ENCODE measurements around the gene HMGN4.
A peak's percentile ranks its signal among the peaks of the same experiment; 100 is the strongest.

HMGN4 gene

DNA sequence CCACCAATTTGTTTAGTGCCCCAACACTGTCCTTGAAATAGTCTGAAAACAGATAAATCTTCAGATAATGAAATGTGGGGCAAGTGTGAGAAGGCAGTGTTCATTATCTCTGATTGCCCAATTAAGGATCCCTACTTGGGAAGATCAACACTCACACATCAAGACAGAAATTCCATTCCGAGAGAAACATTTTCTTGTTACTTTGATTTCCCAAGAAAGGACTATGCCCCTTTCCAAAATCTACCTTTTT lies 16.2 kb downstream of the HMGN4 start:
- H2BK5ac ChIP-seq (ENCODE audit: low read length): no peak overlapping the region
- peak overlapping the region; percentile 54 to 88 for H3K4me3 ChIP-seq (ENCODE audit: low read length in 2 of 2)
- no peak for DNase-seq (ENCODE audit: low spot score)
- no peak overlapping the region for H3K14ac ChIP-seq (ENCODE audit: low read length)
- no peaks in the 10 kb centered on the region for H3K27me3 ChIP-seq (ENCODE audit: control insufficient read depth in 3 of 3, insufficient read depth in 3 of 3, low read depth in 1 of 3, low read length in 3 of 3)
- no peak overlapping the region for H4K91ac ChIP-seq (ENCODE audit: low read depth, low read length, poor library complexity)
- H2BK15ac ChIP-seq (ENCODE audit: low read length): no peak overlapping the region
- H3K36me3 ChIP-seq (replicated peaks in 1 of 2; ENCODE audit: control insufficient read depth in 2 of 2, insufficient read depth in 2 of 2, low read length in 2 of 2): no peaks in the 10 kb centered on the region
- H4K8ac ChIP-seq (ENCODE audit: low read depth, low read length): no peak overlapping the region
- no CpG with 5 or more reads among the region's 1 CpG for WGBS, 2 donors (ENCODE audit: extremely low coverage in 2 of 2, insufficient read length in 2 of 2, insufficient replicate concordance in 1 of 2)
- no peak overlapping the region for H3K18ac ChIP-seq (ENCODE audit: low read length)
- no peak overlapping the region for H3K27ac ChIP-seq (replicated peaks; ENCODE audit: low read length)
- H3K4me1 ChIP-seq (ENCODE audit: control insufficient read depth in 2 of 2, insufficient read depth in 1 of 2, low read depth in 1 of 2, low read length in 2 of 2): peaks cover 0 to 3% of the 10 kb centered on the region in 2 donors
- no peak overlapping the region for H3K23ac ChIP-seq (ENCODE audit: low read depth, low read length, poor library complexity)
- no peak overlapping the region for H3K9ac ChIP-seq (ENCODE audit: low read depth, low read length, poor library complexity)
- peak overlapping the region; percentile 75 for H3K4me2 ChIP-seq (ENCODE audit: insufficient read depth, low read length, poor library complexity, severe bottlenecking)
- H2BK12ac ChIP-seq (ENCODE audit: low read length): no peak overlapping the region
- no peaks in the 10 kb centered on the region for H3K79me1 ChIP-seq (ENCODE audit: low read depth, low read length)
- no peak overlapping the region for H2AK5ac ChIP-seq (ENCODE audit: low read depth, low read length)
- no peak overlapping the region for H3K4ac ChIP-seq (ENCODE audit: low read length)
- H3K9me3 ChIP-seq (replicated peaks in 1 of 2; ENCODE audit: control insufficient read depth in 2 of 2, insufficient read depth in 1 of 2, low read depth in 1 of 2, low read length in 2 of 2): no peaks in the 10 kb centered on the region
- peak overlapping the region; percentile 65 for H2AFZ ChIP-seq (ENCODE audit: low read length)
- H2BK120ac ChIP-seq (ENCODE audit: low read depth, low read length): no peak overlapping the region

DNA sequence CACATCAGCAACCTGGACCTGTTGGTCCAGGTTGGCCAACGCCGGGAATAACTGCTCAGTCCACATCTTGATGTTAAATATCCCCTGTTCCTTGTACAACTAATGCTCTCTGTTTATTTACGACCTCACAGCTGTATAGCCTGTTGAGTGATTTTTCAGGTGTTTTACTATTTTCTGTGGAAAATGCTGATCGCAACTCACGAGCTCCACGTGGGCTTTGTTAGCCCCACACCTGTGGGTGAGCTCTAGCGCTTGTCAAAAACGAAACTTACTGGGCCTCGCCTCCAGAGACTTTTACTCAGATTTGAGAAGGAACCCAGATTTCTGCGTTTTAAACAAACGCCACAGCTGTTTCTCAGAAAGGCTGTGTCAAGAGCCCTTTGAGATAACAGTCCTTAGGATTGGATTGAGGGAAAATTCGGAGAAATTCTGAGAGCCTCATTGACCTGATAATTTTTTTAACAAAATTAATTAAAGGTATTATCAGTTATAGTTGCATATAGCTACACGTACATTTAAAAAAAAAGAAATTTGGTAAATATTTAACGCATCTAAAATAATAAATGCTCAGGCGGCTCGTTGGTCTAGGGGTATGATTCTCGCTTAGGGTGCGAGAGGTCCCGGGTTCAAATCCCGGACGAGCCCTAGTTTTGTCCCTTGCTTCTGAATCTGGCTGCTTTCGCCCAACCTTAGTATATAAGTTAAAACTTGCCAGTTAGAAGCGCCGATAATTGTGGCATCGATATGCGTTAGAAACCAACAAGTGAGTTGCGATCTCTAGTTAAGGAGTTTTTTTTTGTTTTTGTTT lies 16.7 kb downstream of the HMGN4 start:
- no peak overlapping the region for H4K8ac ChIP-seq (ENCODE audit: low read depth, low read length)
- H3K4me1 ChIP-seq (ENCODE audit: control insufficient read depth in 2 of 2, insufficient read depth in 1 of 2, low read depth in 1 of 2, low read length in 2 of 2): peaks cover 0 to 3% of the 10 kb centered on the region in 2 donors
- peak overlapping the region; percentile 87 for H2AFZ ChIP-seq (ENCODE audit: low read length)
- H4K91ac ChIP-seq (ENCODE audit: low read depth, low read length, poor library complexity): no peak overlapping the region
- H3K14ac ChIP-seq (ENCODE audit: low read length): no peak overlapping the region
- peak overlapping the region; percentile 75 for H3K4me2 ChIP-seq (ENCODE audit: insufficient read depth, low read length, poor library complexity, severe bottlenecking)
- no peaks in the 10 kb centered on the region for H3K36me3 ChIP-seq (replicated peaks in 1 of 2; ENCODE audit: control insufficient read depth in 2 of 2, insufficient read depth in 2 of 2, low read length in 2 of 2)
- no peak overlapping the region for H3K9ac ChIP-seq (ENCODE audit: low read depth, low read length, poor library complexity)
- no peaks in the 10 kb centered on the region for H3K27me3 ChIP-seq (ENCODE audit: control insufficient read depth in 3 of 3, insufficient read depth in 3 of 3, low read depth in 1 of 3, low read length in 3 of 3)
- H2BK120ac ChIP-seq (ENCODE audit: low read depth, low read length): no peak overlapping the region
- H3K4ac ChIP-seq (ENCODE audit: low read length): no peak overlapping the region
- H2AK5ac ChIP-seq (ENCODE audit: low read depth, low read length): no peak overlapping the region
- peak; percentile 45 for DNase-seq (ENCODE audit: low spot score)
- no peaks in the 10 kb centered on the region for H3K79me1 ChIP-seq (ENCODE audit: low read depth, low read length)
- H3K23ac ChIP-seq (ENCODE audit: low read depth, low read length, poor library complexity): no peak overlapping the region
- no peaks in the 10 kb centered on the region for H3K9me3 ChIP-seq (replicated peaks in 1 of 2; ENCODE audit: control insufficient read depth in 2 of 2, insufficient read depth in 1 of 2, low read depth in 1 of 2, low read length in 2 of 2)
- H3K4me3 ChIP-seq (ENCODE audit: low read length in 2 of 2): peak overlapping the region; percentile 54 to 88
- no CpG with 5 or more reads among the region's 27 CpGs for WGBS, 2 donors (ENCODE audit: extremely low coverage in 2 of 2, insufficient read length in 2 of 2, insufficient replicate concordance in 1 of 2)
- no peak overlapping the region for H2BK5ac ChIP-seq (ENCODE audit: low read length)
- no peak overlapping the region for H3K18ac ChIP-seq (ENCODE audit: low read length)
- no peak overlapping the region for H2BK15ac ChIP-seq (ENCODE audit: low read length)
- H2BK12ac ChIP-seq (ENCODE audit: low read length): no peak overlapping the region
- H3K27ac ChIP-seq (replicated peaks; ENCODE audit: low read length): no peak overlapping the region

DNA sequence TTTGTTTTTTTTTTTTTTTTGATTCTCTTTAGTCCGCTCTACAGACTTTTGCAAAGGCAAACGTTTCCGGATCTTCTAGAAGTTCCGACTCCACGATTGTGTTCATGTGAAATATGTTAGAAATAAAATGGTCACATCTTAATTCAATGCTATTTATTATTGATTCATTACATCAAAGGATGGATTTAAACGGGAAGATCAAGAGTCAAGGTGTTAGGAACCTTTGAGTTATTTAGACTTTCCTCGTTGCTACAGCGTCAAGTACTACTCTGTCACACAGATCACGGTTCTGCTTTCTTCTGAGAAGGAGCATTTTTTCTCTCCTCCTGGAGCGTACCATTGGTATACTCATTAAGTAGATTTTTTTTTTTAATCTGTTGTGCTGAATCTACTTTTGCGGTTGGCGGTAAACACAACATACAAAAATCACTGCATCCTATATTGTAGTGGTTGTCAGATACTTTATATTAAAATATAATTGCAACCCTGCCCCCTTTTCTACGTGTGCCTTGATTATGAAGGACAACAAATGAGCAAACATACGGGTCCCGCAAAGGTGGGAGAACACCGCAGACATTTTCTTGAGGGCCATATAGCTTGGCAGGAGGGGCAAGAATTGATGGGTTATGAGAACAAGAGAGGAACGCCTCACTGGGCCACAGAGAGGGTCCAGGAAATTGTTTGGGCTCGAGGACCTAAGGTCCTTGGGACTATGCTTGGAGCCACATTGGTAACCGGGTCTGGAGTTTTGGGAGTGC lies 17.5 kb downstream of the HMGN4 start:
- Histone ChIP-seq H2BK5ac (ENCODE audit: low read length) (no peak overlapping the region), H3K4me2 (ENCODE audit: insufficient read depth, low read length, poor library complexity, severe bottlenecking) (peak overlapping the region; percentile 41), H4K8ac (ENCODE audit: low read depth, low read length) (no peak overlapping the region), H3K4me3 (ENCODE audit: low read length in 2 of 2) (peak overlapping the region; percentile 54 to 82), H2BK15ac (ENCODE audit: low read length) (no peak overlapping the region), H3K9me3 (replicated peaks in 1 of 2; ENCODE audit: control insufficient read depth in 2 of 2, insufficient read depth in 1 of 2, low read depth in 1 of 2, low read length in 2 of 2) (no peaks in the 10 kb centered on the region), H4K91ac (ENCODE audit: low read depth, low read length, poor library complexity) (no peak overlapping the region), H3K4me1 (ENCODE audit: control insufficient read depth in 2 of 2, insufficient read depth in 1 of 2, low read depth in 1 of 2, low read length in 2 of 2) (peaks cover 0 to 3% of the 10 kb centered on the region in 2 donors), H3K23ac (ENCODE audit: low read depth, low read length, poor library complexity) (no peak overlapping the region), H2AFZ (ENCODE audit: low read length) (peak overlapping the region; percentile 87), H2AK5ac (ENCODE audit: low read depth, low read length) (no peak overlapping the region), H3K27ac (replicated peaks; ENCODE audit: low read length) (no peak overlapping the region), H3K18ac (ENCODE audit: low read length) (no peak overlapping the region), H2BK120ac (ENCODE audit: low read depth, low read length) (no peak overlapping the region), H3K14ac (ENCODE audit: low read length) (no peak overlapping the region), H3K27me3 (ENCODE audit: control insufficient read depth in 3 of 3, insufficient read depth in 3 of 3, low read depth in 1 of 3, low read length in 3 of 3) (no peaks in the 10 kb centered on the region), H2BK12ac (ENCODE audit: low read length) (no peak overlapping the region), H3K36me3 (replicated peaks in 1 of 2; ENCODE audit: control insufficient read depth in 2 of 2, insufficient read depth in 2 of 2, low read length in 2 of 2) (no peaks in the 10 kb centered on the region), H3K9ac (ENCODE audit: low read depth, low read length, poor library complexity) (peak overlapping the region; percentile 7), H3K4ac (ENCODE audit: low read length) (no peak overlapping the region), H3K79me1 (ENCODE audit: low read depth, low read length) (no peaks in the 10 kb centered on the region)
- no CpG with 5 or more reads among the region's 19 CpGs for WGBS, 2 donors (ENCODE audit: extremely low coverage in 2 of 2, insufficient read length in 2 of 2, insufficient replicate concordance in 1 of 2)
- no peak for DNase-seq (ENCODE audit: low spot score)

DNA sequence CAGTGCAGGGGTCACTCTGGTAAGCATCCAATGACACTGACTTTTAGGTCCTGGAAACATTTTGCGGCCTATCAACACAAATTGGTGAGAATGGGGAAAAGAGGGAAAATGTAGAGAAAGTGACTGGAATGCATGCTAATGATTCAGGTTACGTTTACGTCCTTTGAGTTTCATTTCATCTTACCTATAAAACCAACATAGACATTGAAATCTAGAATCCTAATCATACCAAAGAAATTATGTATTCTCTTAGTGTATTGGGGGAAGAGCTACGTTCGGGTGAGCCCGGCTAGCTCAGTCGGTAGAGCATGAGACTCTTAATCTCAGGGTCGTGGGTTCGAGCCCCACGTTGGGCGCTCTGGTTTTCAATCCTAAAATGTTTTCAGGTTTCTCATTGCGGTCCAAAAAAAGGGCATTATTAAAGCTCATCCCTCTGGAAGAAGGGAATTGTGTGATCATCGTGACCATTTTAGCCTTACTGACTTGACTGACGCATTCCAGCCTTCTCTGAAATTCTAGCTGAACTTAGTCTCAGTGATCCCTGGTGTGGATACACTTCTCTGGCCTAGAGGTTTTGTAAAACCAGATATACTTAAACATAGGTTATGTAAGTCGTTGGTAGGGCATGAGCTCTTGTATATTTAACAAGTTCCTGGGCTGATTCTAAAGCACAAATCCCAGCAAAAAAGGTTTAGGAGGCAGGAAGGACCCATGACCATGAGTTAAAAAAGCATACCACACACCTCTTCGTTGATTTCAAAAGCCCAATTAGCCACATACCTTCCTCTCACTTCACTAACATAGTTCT lies 18.3 kb downstream of the HMGN4 start:
- Histone ChIP-seq H2BK120ac (ENCODE audit: low read depth, low read length) (no peak overlapping the region), H2BK15ac (ENCODE audit: low read length) (no peak overlapping the region), H3K4me3 (ENCODE audit: low read length in 2 of 2) (peak overlapping the region; percentile 54 to 82), H3K27me3 (ENCODE audit: control insufficient read depth in 3 of 3, insufficient read depth in 3 of 3, low read depth in 1 of 3, low read length in 3 of 3) (no peaks in the 10 kb centered on the region), H3K27ac (replicated peaks; ENCODE audit: low read length) (no peak overlapping the region), H3K9ac (ENCODE audit: low read depth, low read length, poor library complexity) (no peak overlapping the region), H4K8ac (ENCODE audit: low read depth, low read length) (no peak overlapping the region), H3K79me1 (ENCODE audit: low read depth, low read length) (no peaks in the 10 kb centered on the region), H3K4ac (ENCODE audit: low read length) (no peak overlapping the region), H2AK5ac (ENCODE audit: low read depth, low read length) (no peak overlapping the region), H3K23ac (ENCODE audit: low read depth, low read length, poor library complexity) (no peak overlapping the region), H3K4me2 (ENCODE audit: insufficient read depth, low read length, poor library complexity, severe bottlenecking) (peak overlapping the region; percentile 41), H4K91ac (ENCODE audit: low read depth, low read length, poor library complexity) (no peak overlapping the region), H3K18ac (ENCODE audit: low read length) (no peak overlapping the region), H3K9me3 (replicated peaks in 1 of 2; ENCODE audit: control insufficient read depth in 2 of 2, insufficient read depth in 1 of 2, low read depth in 1 of 2, low read length in 2 of 2) (peaks cover 0 to under 1% of the 10 kb centered on the region in 2 donors), H2BK5ac (ENCODE audit: low read length) (no peak overlapping the region), H3K4me1 (ENCODE audit: control insufficient read depth in 2 of 2, insufficient read depth in 1 of 2, low read depth in 1 of 2, low read length in 2 of 2) (peaks cover 0 to 3% of the 10 kb centered on the region in 2 donors), H3K14ac (ENCODE audit: low read length) (no peak overlapping the region), H2AFZ (ENCODE audit: low read length) (peak overlapping the region; percentile 87), H2BK12ac (ENCODE audit: low read length) (no peak overlapping the region), H3K36me3 (replicated peaks in 1 of 2; ENCODE audit: control insufficient read depth in 2 of 2, insufficient read depth in 2 of 2, low read length in 2 of 2) (no peaks in the 10 kb centered on the region)
- no CpG with 5 or more reads among the region's 16 CpGs for WGBS, 2 donors (ENCODE audit: extremely low coverage in 2 of 2, insufficient read length in 2 of 2, insufficient replicate concordance in 1 of 2)
- peak; percentile 63 for DNase-seq (ENCODE audit: low spot score)

All from neuronal stem cell (in vitro differentiated cells).